DMS 273 treated with DMSO at 0.1 percent for 48 hours (cell line): ENCODE data around the gene SLC6A6.

Experiments used
- DNase-seq: peaks from one replicate; lab custom pipeline; 2025; lab: John Stamatoyannopoulos, UW

SLC6A6 gene

DNA sequence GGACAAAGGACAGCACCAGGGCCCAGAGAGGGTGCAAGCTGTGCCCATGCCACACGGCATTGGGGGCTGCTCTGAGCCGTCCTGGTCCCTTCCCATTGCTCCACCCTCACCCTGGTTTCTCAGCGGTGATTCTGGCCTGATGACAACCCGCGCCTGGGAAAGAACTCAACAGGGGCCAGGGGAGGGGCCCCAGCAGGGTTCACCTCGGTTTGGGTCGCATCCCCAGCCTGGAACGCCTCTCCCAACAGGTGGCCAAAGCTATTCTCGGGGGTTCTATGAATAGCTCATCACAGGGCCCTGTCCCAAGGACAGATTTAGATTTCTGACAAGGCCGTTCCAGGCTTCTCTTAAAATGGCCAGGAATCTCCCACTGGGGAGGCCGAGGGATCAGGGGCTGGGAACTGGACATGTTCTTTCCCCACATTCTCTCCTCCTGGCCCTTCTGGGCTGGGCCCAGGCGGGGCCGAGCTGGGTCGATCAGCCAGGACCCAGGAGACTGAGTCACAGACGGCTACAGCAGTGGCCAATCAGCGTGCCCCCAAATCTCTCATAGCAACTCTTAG lies 119.8 kb downstream of the SLC6A6 start:
- no peak for DNase-seq

DNA sequence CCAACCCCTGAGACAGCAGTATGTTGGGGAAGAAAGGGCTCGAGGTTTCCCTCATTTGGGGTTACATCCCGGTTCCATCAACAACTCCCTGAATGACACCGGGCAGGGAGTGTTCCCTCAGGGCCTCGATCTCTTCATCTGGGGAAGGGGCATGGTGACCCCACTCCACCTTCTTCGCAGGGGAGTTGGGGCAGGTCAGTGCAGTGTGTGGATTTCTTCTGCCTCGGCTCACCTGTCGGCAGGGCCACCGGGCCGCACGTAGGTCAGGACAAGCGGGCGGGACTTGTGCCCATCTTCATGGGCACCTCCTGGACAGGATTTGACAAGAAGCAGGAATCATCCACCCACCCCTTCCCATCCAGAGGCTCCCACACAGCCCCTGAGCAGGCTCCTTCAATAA lies 120.4 kb downstream of the SLC6A6 start:
- no peak for DNase-seq

DNA sequence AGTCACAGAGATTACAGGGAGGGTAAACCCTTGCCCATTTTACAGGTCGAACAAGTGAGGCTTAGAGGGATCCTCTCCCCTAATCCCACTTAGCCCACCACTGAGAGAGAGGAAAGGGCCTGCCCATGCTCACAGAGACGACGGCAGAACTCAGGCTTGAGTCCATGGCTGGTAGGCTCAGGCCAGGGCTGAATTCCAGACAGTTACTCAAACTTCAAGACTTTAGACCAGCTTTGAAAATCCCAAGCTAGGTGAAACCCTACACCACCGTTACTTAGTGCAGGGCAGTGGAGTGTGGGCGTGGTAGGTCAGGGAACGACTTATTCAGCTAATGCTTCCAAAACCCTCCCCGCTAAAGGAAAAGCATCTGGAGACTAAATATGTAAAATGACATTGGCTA lies 121.4 kb downstream of the SLC6A6 start:
- DNase-seq, result no peak

DNA sequence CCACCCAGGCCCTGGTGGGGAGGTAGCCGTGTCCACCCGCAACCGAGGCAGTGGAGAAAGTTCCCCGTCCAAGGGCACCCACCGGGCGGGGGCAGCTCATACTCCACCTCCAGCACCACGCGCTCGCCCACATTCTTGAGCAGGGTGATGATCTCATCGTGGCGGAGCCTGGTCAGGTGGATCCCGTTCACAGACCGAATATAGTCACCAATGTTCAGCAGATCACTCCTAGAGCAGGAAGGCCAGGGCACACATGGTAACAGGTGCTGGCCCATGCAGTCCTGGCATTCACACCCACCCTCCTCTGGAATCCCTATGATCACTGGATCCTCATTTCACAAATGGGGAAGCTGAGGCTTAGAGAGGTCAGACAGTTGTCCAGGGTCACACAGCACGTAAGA lies 121.9 kb downstream of the SLC6A6 start:
- DNase-seq, result no peak

DNA sequence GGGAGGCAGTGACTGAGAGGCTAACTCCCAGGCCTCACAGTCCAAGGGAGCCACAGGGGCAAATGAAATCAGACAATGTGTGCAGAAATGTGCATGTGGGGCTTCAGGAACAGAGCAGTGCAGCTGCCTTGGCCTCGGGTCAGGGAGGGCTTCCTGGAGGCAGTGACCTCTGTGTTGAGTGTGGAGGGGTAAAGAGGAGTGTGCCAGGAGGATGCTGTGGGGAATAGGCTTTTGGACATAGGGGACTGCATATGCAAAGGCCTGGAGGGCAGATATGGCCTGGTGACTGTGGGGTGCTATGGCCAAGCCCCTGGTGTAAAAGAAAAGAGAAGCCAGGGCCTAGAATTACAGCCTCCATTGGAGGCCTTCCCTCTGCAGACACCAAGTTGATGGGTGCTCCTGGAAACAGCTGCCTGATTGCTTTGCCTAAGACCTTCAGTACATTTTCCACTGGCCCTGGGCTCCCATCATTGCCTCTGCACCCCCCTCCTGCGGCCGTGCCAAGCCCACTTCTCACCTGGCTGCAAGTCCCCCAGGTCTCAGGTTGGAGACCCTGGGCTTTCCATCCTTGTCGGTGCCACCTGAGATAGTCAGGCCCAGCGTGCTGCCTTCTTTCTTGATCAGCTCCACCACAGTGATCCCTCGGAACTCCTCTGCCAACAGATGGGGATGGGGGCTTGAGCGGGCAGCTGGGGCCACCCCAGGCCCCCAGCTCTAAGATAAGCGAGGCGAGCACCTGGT lies 122.7 kb downstream of the SLC6A6 start:
- no peak for DNase-seq

DNA sequence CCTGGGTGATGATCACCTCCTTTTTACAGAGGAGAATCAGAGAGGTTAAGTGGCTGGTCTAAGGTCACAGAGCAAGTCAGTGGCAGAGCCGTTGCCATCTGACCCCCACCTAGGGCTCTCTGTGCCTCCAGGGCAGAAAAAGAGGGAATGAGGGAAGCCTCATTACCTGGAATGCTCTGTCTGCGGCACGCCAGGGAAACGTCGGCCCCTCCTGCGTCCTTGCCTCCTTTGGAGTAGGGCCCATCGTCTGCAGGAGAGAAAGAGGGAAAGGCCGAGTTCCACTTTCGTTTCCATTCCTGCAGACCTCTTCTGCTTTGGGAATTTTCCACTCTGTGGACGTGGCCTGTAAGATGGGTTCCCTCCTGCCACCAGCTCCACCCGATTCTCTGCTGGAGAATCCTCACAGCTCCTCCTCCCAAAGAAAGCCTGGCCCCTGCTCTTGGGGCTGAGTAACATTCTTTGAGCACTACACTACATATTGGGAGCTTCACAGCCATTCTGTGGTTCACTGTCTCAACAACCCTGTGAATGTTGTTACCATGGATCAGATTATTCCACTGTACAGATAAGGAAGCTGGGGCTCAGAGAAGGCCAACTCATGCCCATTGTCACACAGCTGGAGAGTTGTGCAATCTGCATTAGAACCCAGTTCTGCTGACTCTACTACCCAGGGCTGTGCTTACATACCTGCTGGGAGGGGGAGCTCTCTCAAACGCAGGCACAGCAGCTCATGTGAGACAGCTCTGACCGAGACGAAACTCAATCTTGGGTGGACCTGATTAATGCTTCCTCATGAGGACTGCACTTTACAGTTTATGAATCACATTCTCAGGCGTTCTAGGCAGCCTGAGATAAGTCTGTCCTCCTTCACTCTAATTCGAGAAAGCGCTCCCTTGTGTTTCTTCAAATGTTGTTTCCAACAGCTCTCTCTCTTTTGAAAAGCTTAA lies 123.6 kb downstream of the SLC6A6 start:
- DNase-seq, result no peak

DNA sequence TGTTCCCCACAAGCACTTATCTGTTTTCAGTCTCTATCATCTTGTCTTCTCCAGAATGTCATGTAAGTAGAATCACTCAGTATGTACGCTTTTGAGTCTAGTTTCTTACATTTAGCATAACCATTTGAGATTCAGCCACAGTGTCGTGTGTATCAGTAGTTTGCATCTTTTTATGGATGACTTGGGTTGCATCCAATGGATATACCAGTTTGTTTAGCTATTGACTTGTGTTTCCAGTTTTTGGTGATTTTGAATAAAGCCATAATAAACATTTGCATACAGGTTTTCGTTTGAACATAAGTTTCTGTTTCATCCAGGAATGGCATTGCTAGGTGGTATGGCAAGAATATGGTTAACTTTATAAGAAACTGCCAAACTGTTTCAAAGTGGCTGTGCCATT lies 125.7 kb downstream of the SLC6A6 start:
- no peak for DNase-seq

DNA sequence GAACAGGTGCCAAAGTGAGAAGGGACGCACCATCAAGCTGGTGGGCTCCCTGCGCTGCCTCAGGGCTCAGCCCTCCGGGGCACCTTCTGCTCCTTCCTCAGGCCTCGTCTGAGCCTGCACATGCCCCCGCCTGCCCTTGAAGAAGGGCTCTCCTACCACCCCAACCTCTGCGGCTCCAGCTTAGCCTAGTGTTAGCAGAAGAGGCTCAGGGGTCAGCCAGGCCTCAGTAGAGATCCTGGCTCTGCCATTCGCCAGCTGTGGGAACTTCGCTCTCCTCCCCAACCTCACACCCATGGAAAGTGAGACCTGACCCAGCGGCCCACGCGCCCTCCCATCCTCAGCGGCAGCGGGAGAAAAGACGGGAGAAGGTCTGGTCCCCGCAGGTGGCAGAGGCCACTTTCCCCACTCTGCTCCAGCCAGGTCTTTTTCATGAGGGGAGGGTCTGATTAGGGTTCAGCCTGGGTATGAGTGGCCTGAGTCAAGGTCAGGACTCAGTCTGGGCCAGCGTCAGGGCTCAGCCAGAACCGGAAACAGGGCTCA lies 129.5 kb downstream of the SLC6A6 start:
- no peak for DNase-seq

DNA sequence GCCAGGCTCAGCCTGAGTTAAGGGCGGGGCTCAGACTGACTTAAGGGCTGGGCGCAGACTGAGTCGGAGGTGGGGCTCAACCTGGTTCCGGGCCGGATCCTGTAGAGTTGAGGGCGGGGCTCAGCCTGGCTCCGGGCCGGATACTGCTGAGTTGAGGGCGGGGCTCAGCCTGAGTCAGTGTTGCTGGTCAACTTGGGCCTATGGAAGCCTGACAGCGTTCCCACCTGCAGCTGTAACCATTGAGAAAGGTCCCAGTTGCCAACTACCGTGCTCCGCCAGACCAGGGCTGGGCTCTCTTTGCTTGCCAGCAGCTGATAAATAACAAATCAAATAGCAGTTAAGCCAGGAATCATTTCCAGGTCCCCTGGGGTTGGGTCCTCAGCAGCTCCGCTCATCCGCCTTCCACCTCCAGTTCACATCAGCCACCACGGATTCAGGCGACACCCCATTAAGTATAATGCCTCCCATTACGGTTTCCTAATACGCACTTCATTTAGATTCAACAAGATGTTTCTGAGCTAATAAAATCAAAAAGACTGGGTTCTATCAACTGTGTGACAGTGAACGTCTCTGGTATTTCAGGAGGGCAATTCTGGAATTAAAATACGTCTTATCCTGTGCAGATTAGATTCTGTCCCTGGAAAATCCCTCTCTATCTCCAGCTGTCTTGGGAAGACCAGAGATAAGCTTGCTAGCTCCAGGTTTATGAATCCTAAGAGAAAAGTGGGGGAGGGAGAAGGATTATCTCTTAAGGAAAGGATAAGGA lies 130.5 kb downstream of the SLC6A6 start:
- no peak for DNase-seq

DNA sequence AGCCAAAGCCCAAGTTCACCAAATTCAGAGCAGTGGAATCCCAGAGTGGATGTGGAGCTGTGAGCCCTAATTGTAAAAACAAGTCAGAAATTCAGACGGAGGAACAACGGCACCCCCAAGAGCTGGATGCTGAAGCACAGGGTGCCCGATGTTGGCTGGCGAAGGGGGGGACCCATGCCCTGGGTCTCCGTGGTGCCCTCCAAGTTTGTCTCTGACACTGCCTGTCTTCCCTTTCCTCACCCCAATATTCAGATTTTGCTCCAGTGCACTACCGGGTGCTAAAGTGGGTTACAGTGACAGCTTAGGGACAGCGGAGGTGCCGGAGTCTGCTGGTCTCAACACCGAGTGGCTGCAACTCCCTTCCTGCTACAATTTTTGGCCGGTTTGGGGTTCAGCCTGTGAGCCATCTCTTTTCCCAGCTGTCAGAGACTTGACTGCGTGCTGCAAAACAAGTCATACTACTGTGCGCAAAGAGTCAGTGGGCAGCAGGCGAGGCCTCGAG lies 131.1 kb downstream of the SLC6A6 start:
- no peak for DNase-seq

DNA sequence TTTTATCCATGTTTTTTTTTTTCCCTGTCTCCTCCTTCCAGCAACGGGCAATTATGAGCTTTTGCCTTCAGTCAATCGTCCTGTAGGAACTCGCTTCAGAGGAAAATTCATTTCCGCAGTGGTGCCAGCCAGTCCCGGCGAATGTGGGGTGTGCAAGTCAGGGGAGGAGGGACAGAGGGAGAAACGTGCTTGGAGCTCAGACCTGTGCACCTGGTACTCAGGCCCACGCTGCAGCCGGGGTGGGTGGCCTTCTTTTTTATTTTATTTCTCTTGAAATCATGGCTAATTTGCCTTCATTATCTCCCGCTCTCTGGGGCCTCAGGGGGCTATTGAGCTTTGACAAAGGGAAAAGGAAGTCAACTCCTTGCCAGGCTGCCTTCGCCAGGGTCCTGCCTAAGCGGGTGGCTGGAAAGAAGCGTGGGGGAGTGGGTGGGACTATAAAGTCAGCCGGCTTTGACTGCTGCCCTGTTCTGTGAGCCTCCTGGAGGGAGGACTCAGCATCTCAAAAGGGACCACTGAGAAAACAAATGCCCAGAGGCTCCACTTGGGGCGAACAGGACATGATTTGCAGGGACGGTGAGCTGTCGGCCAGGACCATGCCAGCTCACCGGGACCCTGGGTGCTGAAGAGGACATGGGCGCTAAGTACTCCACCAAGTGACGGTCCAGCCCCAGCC lies 132.2 kb downstream of the SLC6A6 start:
- no peak for DNase-seq

DNA sequence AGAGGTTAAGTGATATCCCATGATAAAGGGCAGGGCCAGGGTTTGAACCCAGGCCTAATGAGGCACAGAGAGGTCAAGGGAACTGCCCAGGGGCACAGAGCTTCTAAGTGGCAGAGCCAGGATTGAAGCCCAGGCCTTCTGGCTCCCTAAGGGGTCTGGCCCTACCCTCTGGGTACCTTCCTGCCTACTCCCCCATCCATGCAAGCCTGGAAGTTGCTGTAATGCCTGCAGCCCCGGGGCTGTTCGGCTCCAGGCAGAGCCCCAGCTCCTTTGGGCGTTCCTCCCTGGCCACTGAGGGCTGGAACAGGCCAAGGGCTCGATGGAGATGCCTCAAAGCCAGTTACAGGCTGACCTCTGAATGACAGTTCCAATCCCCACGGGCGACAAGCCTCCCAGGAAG lies 133.2 kb downstream of the SLC6A6 start:
- no peak for DNase-seq

DNA sequence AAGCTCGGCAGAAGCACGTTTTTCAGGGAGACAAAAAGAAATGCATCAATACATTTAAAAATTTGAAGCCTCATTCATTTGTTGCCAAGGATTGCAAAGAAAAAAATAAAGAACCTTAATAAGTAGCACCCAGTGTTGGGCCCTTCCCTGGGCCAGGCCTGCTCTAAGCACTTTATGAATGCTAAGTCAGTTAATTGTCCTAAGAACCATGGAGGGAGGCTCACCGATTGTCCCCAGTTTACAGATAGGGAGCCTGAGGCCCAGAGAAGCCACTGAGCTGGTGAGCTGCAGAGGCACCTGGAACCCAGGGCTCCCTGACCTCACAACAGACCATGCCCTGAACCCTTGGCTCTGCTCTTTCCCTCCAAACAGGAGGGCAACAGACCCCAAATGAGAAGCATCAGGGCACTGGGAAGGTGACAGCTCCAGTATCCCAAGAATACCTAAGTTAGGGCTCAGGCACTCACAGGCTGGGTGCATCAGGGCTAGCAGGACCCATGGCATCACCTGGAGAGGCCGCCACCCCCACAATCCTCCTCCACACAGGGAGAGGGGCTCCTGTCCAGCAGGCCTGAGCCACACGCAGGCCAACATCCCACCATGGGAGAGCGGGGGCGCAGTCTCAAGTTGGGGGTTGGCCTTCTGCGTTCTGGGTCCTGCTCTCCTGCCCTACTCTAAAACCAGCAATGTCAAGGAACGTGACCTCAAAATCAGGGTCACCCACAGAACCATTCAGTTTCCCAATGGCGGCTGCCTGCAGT lies 133.8 kb downstream of the SLC6A6 start:
- DNase-seq, result no peak

DNA sequence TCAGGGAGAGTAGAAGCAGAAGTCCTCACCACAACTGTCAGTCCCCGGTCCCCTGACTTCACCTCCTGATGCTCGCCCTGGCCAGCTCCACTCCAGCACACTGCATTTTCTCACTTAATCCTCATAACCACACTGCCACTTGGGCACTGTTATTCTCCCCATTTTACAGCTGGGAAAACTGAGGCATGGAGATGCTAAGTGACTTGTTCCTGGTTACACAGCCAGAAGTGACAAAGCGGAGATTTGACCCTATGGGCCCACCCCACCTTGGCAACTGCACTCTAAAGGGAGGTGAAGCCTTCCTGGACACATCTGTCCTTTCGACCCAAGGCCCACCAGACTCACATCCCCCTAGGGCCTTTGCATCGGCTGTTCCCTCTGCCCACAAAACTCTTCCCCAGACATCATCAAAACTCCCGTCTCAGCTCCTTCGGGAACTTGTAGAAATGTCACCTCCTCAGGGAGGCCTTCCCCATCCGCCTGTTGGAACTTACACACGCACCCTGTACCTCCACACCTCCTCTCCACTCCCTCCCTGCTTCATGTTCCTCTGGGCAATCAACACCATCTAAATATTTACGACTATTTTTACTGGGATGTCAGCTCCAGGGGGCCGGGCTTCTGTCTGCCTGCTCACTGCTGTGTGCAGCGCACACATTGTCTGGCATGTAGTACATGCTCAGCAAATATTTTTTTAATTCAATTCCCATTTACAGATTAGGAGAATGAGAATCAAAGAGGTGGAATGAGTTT lies 134.6 kb downstream of the SLC6A6 start:
- DNase-seq, result no peak

DNA sequence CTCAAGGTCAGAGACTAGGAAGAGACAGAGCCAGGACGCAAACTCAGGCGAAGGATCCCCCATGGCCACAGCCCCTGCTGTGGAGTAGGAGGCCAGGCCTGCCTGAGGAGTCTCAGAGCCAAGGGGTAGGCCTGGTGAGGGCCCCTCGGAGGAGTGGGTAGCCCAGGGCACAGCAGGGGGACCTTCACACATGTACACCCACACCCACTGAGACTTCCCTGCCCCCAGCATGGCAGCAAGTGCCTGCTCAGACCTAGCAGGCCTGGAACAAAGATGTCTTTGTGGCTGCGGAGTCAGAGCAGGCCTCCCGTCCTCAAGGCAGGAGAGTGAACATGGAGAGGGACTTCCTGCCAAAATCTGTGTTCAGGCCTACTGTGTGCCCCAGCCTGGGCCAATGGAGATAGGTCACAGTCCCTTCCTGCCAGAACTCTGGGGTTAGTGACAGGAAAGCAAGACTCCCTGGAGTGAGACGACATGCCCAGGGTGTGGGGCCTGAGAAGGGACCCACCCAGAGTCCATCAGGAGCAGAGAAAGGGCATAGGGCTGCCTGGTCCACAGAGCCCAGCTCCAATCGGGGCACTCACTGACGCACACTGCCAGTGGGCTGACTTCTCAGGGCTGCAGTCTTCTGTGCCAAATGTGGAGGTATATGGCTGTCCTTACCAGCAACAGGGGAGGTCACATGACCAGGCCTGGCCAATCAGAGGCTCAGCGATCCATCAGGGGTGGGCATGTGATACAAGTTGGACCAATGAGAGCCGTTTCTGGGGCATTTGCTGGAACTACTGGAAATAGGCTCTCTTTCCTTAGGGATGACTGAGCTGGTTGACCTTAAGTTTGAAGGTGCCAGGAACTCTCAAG lies 135.4 kb downstream of the SLC6A6 start:
- DNase-seq, result no peak

DNA sequence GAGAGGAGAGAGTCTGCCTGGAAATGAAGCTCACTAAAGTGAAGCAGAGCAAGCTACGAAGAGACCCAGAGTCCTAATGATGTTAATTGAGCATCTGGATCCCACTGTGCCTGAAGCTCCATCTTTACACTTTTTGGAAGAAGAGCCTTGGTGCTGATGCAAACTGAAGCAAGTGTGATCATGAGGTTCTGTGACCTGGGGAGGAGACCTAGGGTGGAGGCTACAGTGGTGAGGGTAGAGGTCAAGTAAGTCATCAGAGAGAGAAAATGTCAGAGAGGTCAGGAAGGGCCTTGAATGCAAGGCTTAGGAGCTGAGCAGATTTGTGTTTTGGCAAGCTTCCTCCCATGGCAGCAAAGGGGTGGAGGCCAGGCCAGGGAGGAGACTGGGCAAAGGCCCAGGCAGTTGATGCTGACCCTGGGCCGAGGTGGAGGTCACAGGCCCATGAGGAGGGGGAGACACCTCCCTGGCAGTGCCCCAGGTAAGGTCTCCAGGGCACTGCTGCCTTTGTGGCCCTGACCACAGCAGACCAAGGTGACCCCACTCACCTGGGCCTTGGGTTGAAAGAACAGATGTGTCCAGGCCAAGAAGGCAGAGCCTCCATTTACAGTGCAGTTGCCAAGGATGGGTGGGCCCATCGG lies 136.2 kb downstream of the SLC6A6 start:
- DNase-seq, result no peak
